A549 (cell line): ENCODE results near the gene PTPRN2. TPM values are rescaled to one million over a fixed set of nuclear protein-coding genes. Genes with fewer than 3 reads are reported as not detected.

Source experiments
- ATAC-seq, 2 experiments: fragments of 200-7000 bp in 1 of 2; fragments of >200 bp in 1 of 2; cut with Nextera tagmentation in 1 of 2; cut with Tn5 transposase in 1 of 2; 3 replicates each; pipeline versions ENCODE4 v1.8.0 to v1.9.1; 2018 to 2020; ENCODE audit warnings: mild to moderate bottlenecking in 1 of 2, moderate library complexity in 1 of 2
- CTCF ChIA-PET: fragments of 300-600 bp; sonication (Branson Sonifier 250); formaldehyde crosslinking; extraction: SDS; loops from one replicate; lab custom pipeline; 2021; ENCODE audit warnings: antibody characterized with exemption, inconsistent platforms; lab: Yijun Ruan, JAX
- POLR2A ChIA-PET: fragments of 350-600 bp; formaldehyde crosslinking; extraction: SDS; loops from one replicate; lab custom pipeline; 2021; ENCODE audit warnings: antibody characterized with exemption, inconsistent platforms; lab: Yijun Ruan, JAX
- DNase-seq, 2 experiments: peaks; one replicate each; pipeline versions ENCODE4 v3.0.0 to v3.0.0-alpha.2; 2011 to 2016; ENCODE audit warnings: low read depth in 1 of 2, low spot score in 1 of 2
- FAIRE-seq: peaks from 2 replicates; lab custom pipeline; 2011; peaks lifted over from hg19 to GRCh38; lab: Jason Lieb, UNC
- H3K27ac ChIP-seq, 2 experiments: fragments of >200 bp; sonication (Bioruptor Twin); formaldehyde crosslinking; 3 replicates each; pipeline ENCODE4 v1.5.1; 2016 to 2017
- H3K4me1 ChIP-seq: fragments of >200 bp; sonication (Bioruptor Twin); formaldehyde crosslinking; 3 replicates; pipeline ENCODE4 v1.6.1; 2016
- H3K4me2 ChIP-seq: fragments of >200 bp; sonication (Bioruptor Twin); formaldehyde crosslinking; 3 replicates; pipeline ENCODE4 v1.6.1; 2016
- H3K4me3 ChIP-seq: fragments of >200 bp; sonication (Bioruptor Twin); formaldehyde crosslinking; 3 replicates; pipeline ENCODE4 v1.5.1; 2016
- H3K9me3 ChIP-seq: fragments of >200 bp; sonication (Bioruptor Twin); formaldehyde crosslinking; 3 replicates; pipeline ENCODE4 v1.6.1; 2016
- CBX2 ChIP-seq: fragments of 200-600 bp; sonication (generic); IDR thresholded peaks from 2 replicates; pipeline ENCODE4 v1.6.1; 2016; ENCODE audit warnings: low read depth, mild to moderate bottlenecking, borderline replicate concordance
- CEBPB ChIP-seq, 2 experiments: fragments of >200 bp in 1 of 2; sonication (Bioruptor Twin) in 1 of 2; formaldehyde crosslinking in 1 of 2; IDR thresholded peaks; 2 replicates each; pipeline ENCODE4 v1.6.1; 2012 to 2016
- E2F6 ChIP-seq: IDR thresholded peaks from 2 replicates; pipeline ENCODE4 v1.6.1; 2012; ENCODE audit warnings: low read depth, borderline replicate concordance
- EHMT2 ChIP-seq: fragments of 200-600 bp; sonication (generic); IDR thresholded peaks from 2 replicates; pipeline ENCODE4 v1.6.1; 2016; ENCODE audit warnings: antibody characterized with exemption, low read depth, mild to moderate bottlenecking, moderate library complexity
- EP300 ChIP-seq, 2 experiments: fragments of >200 bp; sonication (Bioruptor Twin); formaldehyde crosslinking; IDR thresholded peaks; 2 replicates in 1 of 2; 3 replicates in 1 of 2; pipeline ENCODE4 v1.6.1; 2016 to 2017
- ESRRA ChIP-seq: fragments of 150-350 bp; IDR thresholded peaks from 2 replicates; pipeline ENCODE4 v1.6.1; 2014; ENCODE audit warnings: mild to moderate bottlenecking, low read length, borderline replicate concordance
- FOSL2 ChIP-seq, 2 experiments: fragments of 450-650 bp in 1 of 2; fragments of >200 bp in 1 of 2; sonication (Bioruptor Twin) in 1 of 2; formaldehyde crosslinking; IDR thresholded peaks; 2 replicates each; pipeline versions ENCODE4 v1.5.0 to v1.6.1; 2016 to 2020; ENCODE audit warnings: mild to moderate bottlenecking in 1 of 2, moderate library complexity in 1 of 2
- GATA3 ChIP-seq: IDR thresholded peaks from 2 replicates; pipeline ENCODE4 v1.6.1; 2012; ENCODE audit warnings: borderline replicate concordance
- HOXB13 ChIP-seq: fragments of 250-450 bp; sonication (Bioruptor Pico); IDR thresholded peaks from 2 replicates; pipeline ENCODE4 v1.5.0; 2020; ENCODE audit warnings: low read depth, mild to moderate bottlenecking, moderate library complexity
- HOXB5 ChIP-seq: fragments of 250-450 bp; sonication (Bioruptor Pico); IDR thresholded peaks from 2 replicates; pipeline ENCODE4 v1.5.0; 2020; ENCODE audit warnings: mild to moderate bottlenecking, moderate library complexity
- JUN ChIP-seq, 2 experiments: fragments of >200 bp; sonication (Bioruptor Twin); formaldehyde crosslinking; IDR thresholded peaks; 2 replicates in 1 of 2; 3 replicates in 1 of 2; pipeline ENCODE4 v1.6.1; 2016 to 2017
- KDM1A ChIP-seq: fragments of 200-600 bp; sonication (generic); IDR thresholded peaks from 2 replicates; pipeline ENCODE4 v1.6.1; 2016; ENCODE audit warnings: low read depth, mild to moderate bottlenecking
- NR3C1 ChIP-seq: fragments of >200 bp; sonication (Bioruptor Twin); formaldehyde crosslinking; IDR thresholded peaks from 3 replicates; pipeline ENCODE4 v1.6.1; 2017
- PHF8 ChIP-seq: fragments of 200-600 bp; sonication (generic); IDR thresholded peaks from 2 replicates; pipeline ENCODE4 v1.6.1; 2016; ENCODE audit warnings: low read depth, mild to moderate bottlenecking, antibody characterized with exemption, moderate library complexity, borderline replicate concordance
- RARB ChIP-seq: fragments of 250-450 bp; sonication (Bioruptor Pico); IDR thresholded peaks from 2 replicates; pipeline ENCODE4 v1.8.0; 2021; ENCODE audit warnings: mild to moderate bottlenecking, moderate library complexity
- RFX5 ChIP-seq: fragments of 450-650 bp; IDR thresholded peaks from 2 replicates; pipeline ENCODE4 v1.7.1; 2014; ENCODE audit warnings: antibody characterized with exemption, mild to moderate bottlenecking, moderate library complexity
- RNF2 ChIP-seq: fragments of 200-600 bp; sonication (generic); IDR thresholded peaks from 2 replicates; pipeline ENCODE4 v1.6.1; 2016; ENCODE audit warnings: low read depth, mild to moderate bottlenecking, antibody characterized with exemption, moderate library complexity, borderline replicate concordance
- SMC3 ChIP-seq: fragments of >200 bp; sonication (Bioruptor Twin); formaldehyde crosslinking; IDR thresholded peaks from 3 replicates; pipeline ENCODE4 v1.6.1; 2018; ENCODE audit warnings: inconsistent platforms
- ZC3H11A ChIP-seq: fragments of 450-650 bp; IDR thresholded peaks from 2 replicates; pipeline ENCODE4 v1.6.1; 2014; ENCODE audit warnings: antibody characterized with exemption, mild to moderate bottlenecking
- ZFP36 ChIP-seq: fragments of 450-650 bp; IDR thresholded peaks from 2 replicates; pipeline ENCODE4 v1.6.1; 2014; ENCODE audit warnings: borderline replicate concordance; ENCODE audit not compliant: partially characterized antibody
- ZSCAN20 ChIP-seq: fragments of 250-450 bp; sonication (Bioruptor Pico); IDR thresholded peaks from 2 replicates; pipeline ENCODE4 v1.8.0; 2022; ENCODE audit warnings: mild to moderate bottlenecking, moderate library complexity
- WGBS: methylation state at CpG from one replicate; pipeline ENCODE4 v1.1.6; 2017; ENCODE audit errors: missing lambda C conversion rate; 5-methylcytosine and 5-hydroxymethylcytosine counted together
- polyA plus RNA-seq, 4 experiments: library from polyadenylated mRNA; depleted of rRNA in 3 of 4; stranded (reverse); fragments of >200 nt; fragmentation: RNase III in 1 of 4; extraction: RNeasy Plus Mini Kit Qiagen cat#74134 plus additional on column Dnase treatment in 1 of 4; gene quantifications; 2 replicates in 3 of 4; 3 replicates in 1 of 4; pipeline ENCODE4 v1.2.3, GENCODE V29; 2011 to 2017
- TF ChIP-seq, protein P1 (sequence below): fragments of >200 bp; sonication (Bioruptor Twin); formaldehyde crosslinking; IDR thresholded peaks from 3 replicates; pipeline ENCODE4 v1.6.1; 2016
- TF ChIP-seq, protein P2 (sequence below): fragments of 200-600 bp; sonication (generic); IDR thresholded peaks from 2 replicates; pipeline ENCODE4 v1.6.1; 2016; ENCODE audit warnings: antibody characterized with exemption, mild to moderate bottlenecking, moderate library complexity
- TF ChIP-seq, protein P3 (sequence below): IDR thresholded peaks from 2 replicates; pipeline ENCODE4 v1.6.1; 2012

The PTPRN2 gene
- polyA plus RNA-seq, 2 of the 4 experiments (the other 2 are of a cell fraction): 0.41 to 1.2 TPM

- Histone ChIP-seq H3K4me1 (no peaks in the 10 kb centered on the region), H3K4me2 (no peak overlapping the region), H3K9me3 (peaks cover 4% of the 10 kb centered on the region; the same call in 2 of the 3 replicates), H3K4me3 (no peak overlapping the region), H3K27ac (no peak overlapping the region)
- ATAC-seq (no peak), DNase-seq (no peak), FAIRE-seq (no peak)
- WGBS: 36% methylated on average over 7 of the region's 7 CpGs
- CTCF ChIA-PET: no interaction called here
- TF ChIP-seq CEBPB (IDR thresholded peaks at IDR 0.05) (no peak), JUN (IDR thresholded peaks at IDR 0.05) (no peak), ZSCAN20 (CRISPR knock-in tag) (no peak), GATA3 (no peak), ZFP36 (no peak), KDM1A (no peak), RARB (CRISPR knock-in tag) (no peak), RNF2 (no peak), HOXB5 (CRISPR knock-in tag) (no peak), ESRRA (no peak), EP300 (IDR thresholded peaks at IDR 0.05) (no peak), HOXB13 (no peak), ZC3H11A (no peak), NR3C1 (no peak), RFX5 (no peak), PHF8 (no peak), SMC3 (no peak), E2F6 (no peak)
- TF ChIP-seq, protein P1, sequence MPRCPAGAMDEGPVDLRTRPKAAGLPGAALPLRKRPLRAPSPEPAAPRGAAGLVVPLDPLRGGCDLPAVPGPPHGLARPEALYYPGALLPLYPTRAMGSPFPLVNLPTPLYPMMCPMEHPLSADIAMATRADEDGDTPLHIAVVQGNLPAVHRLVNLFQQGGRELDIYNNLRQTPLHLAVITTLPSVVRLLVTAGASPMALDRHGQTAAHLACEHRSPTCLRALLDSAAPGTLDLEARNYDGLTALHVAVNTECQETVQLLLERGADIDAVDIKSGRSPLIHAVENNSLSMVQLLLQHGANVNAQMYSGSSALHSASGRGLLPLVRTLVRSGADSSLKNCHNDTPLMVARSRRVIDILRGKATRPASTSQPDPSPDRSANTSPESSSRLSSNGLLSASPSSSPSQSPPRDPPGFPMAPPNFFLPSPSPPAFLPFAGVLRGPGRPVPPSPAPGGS: no peak
- TF ChIP-seq, protein P2, sequence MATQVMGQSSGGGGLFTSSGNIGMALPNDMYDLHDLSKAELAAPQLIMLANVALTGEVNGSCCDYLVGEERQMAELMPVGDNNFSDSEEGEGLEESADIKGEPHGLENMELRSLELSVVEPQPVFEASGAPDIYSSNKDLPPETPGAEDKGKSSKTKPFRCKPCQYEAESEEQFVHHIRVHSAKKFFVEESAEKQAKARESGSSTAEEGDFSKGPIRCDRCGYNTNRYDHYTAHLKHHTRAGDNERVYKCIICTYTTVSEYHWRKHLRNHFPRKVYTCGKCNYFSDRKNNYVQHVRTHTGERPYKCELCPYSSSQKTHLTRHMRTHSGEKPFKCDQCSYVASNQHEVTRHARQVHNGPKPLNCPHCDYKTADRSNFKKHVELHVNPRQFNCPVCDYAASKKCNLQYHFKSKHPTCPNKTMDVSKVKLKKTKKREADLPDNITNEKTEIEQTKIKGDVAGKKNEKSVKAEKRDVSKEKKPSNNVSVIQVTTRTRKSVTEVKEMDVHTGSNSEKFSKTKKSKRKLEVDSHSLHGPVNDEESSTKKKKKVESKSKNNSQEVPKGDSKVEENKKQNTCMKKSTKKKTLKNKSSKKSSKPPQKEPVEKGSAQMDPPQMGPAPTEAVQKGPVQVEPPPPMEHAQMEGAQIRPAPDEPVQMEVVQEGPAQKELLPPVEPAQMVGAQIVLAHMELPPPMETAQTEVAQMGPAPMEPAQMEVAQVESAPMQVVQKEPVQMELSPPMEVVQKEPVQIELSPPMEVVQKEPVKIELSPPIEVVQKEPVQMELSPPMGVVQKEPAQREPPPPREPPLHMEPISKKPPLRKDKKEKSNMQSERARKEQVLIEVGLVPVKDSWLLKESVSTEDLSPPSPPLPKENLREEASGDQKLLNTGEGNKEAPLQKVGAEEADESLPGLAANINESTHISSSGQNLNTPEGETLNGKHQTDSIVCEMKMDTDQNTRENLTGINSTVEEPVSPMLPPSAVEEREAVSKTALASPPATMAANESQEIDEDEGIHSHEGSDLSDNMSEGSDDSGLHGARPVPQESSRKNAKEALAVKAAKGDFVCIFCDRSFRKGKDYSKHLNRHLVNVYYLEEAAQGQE: no peak
- POLR2A ChIA-PET: no interaction called here
These were observed 484.2 kb downstream of the PTPRN2 start for GRCh38 chr7:158103378-158103777.

DNA sequence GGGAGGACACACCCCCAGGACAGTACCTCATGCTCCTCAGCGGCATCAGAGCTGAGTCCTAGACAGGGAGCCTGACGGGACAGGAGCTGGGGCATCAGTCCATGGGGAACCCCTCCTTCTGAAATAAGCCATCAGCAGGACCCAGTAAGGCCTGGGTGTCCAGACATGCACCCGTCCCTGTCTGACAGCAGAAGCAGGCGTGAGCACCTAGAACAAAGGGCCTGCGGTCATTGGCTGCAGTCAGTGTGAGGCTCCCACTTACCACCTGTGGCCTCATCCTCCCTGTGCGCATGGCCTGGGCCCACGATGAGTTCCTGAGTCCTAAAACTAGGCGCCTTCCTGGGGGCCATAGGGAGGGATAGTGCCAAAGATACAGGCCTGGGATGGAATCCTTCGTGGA lies 484.7 kb downstream of the PTPRN2 start:
- ChIA-PET POLR2A (no interaction called here), CTCF (no interaction called here)
- TF ChIP-seq GATA3: no peak
- no peak for TF ChIP-seq CBX2
- no peak for TF ChIP-seq EHMT2
- TF ChIP-seq ZC3H11A: no peak
- TF ChIP-seq, protein P2: no peak
- TF ChIP-seq NR3C1: no peak
- TF ChIP-seq ESRRA: no peak
- TF ChIP-seq, protein P1: no peak
- TF ChIP-seq, protein P3, sequence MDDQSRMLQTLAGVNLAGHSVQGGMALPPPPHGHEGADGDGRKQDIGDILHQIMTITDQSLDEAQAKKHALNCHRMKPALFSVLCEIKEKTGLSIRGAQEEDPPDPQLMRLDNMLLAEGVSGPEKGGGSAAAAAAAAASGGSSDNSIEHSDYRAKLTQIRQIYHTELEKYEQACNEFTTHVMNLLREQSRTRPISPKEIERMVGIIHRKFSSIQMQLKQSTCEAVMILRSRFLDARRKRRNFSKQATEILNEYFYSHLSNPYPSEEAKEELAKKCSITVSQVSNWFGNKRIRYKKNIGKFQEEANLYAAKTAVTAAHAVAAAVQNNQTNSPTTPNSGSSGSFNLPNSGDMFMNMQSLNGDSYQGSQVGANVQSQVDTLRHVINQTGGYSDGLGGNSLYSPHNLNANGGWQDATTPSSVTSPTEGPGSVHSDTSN: no peak
- TF ChIP-seq FOSL2 (IDR thresholded peaks at IDR 0.05): no peak
- no peak for TF ChIP-seq FOSL2 (CRISPR knock-in tag; IDR thresholded peaks at IDR 0.05)
- WGBS: 46% methylated on average over 7 of the region's 9 CpGs
- H3K4me3 ChIP-seq: no peak overlapping the region
- DNase-seq (no peak), ATAC-seq (no peak), FAIRE-seq (no peak)
- no peaks in the 10 kb centered on the region; the same call in 2 of the 3 replicates for H3K9me3 ChIP-seq
- H3K4me1 ChIP-seq: no peaks in the 10 kb centered on the region
- no peak overlapping the region for H3K4me2 ChIP-seq
- H3K27ac ChIP-seq: no peak overlapping the region
